Gastroesophageal sphincter (tissue), 3 donors: ENCODE results near the gene STEAP3.

Source experiments
- POLR2AphosphoS5 ChIP-seq: sonication (generic); formaldehyde crosslinking; IDR thresholded peaks from one replicate; pipeline ENCODE4 v1.6.1; 2017; ENCODE audit warnings: antibody characterized with exemption
- TF ChIP-seq, protein P1 (sequence below), 4 experiments: fragments of 200-600 bp in 2 of 4; fragments of 450-650 bp in 2 of 4; sonication (generic) in 1 of 4; IDR thresholded peaks; one replicate each; pipeline ENCODE4 v1.5.1; 2017 to 2019; ENCODE audit warnings: antibody characterized with exemption in 4 of 4, mild to moderate bottlenecking in 2 of 4, moderate library complexity in 2 of 4

DNA sequence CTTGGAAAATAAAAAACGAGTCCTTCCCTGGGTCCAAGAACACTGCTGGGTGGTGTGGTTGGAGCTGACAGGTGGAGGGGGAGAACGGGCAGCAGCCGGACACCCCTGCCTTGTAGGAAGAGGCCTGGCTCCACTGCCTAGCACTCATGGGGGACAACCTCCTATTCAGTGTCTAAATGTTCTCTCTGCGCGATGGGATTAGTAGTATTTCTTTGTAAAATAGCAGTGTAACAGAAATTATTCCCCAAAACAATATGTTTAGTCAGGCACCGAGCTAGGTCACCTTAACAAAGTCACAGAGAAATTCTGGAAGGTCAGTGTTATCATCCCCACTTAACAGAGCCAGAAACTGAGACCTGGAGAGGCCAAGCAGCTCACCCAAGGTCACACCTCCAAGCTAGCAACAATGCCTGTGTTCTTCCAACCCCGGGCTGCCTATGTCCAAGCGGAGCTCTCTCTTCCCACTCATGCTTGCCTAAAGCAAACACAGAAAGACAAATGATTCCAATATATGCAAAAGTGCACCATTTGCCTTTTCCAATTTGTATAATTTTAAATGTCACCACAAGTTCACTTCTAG is 68.0 kb downstream of the STEAP3 start:
- TF ChIP-seq, protein P1, sequence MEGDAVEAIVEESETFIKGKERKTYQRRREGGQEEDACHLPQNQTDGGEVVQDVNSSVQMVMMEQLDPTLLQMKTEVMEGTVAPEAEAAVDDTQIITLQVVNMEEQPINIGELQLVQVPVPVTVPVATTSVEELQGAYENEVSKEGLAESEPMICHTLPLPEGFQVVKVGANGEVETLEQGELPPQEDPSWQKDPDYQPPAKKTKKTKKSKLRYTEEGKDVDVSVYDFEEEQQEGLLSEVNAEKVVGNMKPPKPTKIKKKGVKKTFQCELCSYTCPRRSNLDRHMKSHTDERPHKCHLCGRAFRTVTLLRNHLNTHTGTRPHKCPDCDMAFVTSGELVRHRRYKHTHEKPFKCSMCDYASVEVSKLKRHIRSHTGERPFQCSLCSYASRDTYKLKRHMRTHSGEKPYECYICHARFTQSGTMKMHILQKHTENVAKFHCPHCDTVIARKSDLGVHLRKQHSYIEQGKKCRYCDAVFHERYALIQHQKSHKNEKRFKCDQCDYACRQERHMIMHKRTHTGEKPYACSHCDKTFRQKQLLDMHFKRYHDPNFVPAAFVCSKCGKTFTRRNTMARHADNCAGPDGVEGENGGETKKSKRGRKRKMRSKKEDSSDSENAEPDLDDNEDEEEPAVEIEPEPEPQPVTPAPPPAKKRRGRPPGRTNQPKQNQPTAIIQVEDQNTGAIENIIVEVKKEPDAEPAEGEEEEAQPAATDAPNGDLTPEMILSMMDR (IDR thresholded peaks at IDR 0.05): no peak
- no peak for TF ChIP-seq POLR2AphosphoS5
